GM12891 (cell line): ENCODE data around the gene TNKS2.

Experiments
- POLR2A ChIP-seq: IDR thresholded peaks from 2 replicates; pipeline ENCODE4 v1.6.1; 2011; ENCODE audit warnings: low read depth, low read length, control low read depth
- POLR2AphosphoS5 ChIP-seq: IDR thresholded peaks from 2 replicates; pipeline ENCODE4 v1.6.1; 2011; ENCODE audit warnings: low read depth, low read length, control low read depth
- TAF1 ChIP-seq: IDR thresholded peaks from 2 replicates; pipeline ENCODE4 v1.6.1; 2011; ENCODE audit warnings: low read depth, low read length, control low read depth

DNA sequence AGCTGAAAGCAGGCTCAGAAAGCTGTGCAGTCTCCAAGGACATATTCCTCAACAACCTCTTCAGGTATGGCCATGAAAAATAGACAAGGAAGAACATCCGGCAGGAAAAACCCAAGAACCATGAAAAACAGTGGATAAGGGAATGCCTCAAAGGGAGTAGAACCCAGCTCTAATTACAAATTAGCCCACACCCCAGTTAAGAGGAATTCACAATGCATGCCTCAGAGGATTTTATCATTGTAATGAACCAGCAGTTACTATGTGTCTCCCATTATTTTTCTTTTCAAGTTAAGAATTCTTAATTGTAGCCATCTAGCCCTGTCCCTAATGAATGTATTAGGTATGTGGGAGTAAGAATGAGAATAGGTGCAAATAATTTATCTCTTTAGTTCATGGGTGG, 19.7 kb upstream of the TNKS2 start:
- no peak for TF ChIP-seq POLR2AphosphoS5
- no peak for TF ChIP-seq POLR2A
- no peak for TF ChIP-seq TAF1
